GM18517 (cell line): ENCODE data around the gene TRAPPC11.
"Not testable (repeated sequence)": the region's sequence is repeated elsewhere in the genome, so short reads cannot be mapped to it uniquely, and the experiment has no call there.

Experiments
- ATAC-seq: cut with Tn5 transposase; IDR thresholded peaks from one replicate; pipeline ENCODE4 v1.9.1; 2021; ENCODE audit warnings: mild to moderate bottlenecking, moderate library complexity; ENCODE audit not compliant: unreplicated experiment

TRAPPC11 gene

DNA sequence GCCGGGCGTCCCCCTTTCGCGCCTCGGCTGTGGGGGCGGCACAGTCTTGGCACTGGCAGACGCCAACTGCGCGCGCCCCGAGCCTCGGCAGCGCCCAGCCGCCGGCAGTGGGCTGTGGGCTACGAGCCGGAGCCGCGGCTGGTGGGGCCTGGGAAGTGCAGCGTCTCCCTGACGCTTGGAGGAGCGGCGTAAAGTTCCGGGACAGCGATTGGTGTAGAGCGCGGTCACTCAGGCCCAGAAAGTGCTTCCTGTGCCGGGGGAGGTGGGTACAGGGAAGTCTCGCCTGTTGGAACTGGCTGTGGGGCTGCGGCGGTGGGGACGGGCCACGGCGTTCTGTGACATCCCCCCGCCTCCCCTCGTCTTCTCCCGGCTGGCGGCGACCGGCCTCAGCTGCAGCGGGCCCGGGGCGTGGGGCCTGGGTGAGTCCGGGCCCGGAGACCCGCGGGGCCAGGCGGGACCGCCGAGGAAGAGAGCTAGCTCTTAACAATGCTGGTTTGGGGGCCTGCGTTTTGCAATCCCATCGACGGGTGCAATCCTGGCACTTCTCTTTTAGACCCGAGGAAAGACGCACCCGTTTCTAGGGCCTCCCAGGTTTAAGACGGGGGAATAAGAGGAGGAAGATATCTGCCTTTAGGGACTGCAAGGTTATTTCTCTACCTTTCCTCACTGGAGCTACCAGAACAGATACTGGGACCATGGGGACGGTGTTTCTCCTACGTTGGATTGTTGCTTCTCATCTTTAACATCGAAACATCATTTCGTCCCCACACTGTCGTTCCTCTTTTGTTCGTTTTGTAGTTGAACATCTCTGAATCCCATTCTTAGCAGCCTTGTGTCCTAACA lies at the start of gene TRAPPC11, which contains the start of gene RWDD4:
TRAPPC11 (plus strand) TSS at position 265 of the 843 bp plus-strand sequence. CDS start 4,575 bp downstream, outside the sequence.
RWDD4 (minus strand) TSS at position 157 of the 843 bp plus-strand sequence. CDS start 233 bp downstream, outside the sequence.
- ATAC-seq, result peak; percentile 99

GRCh38 chr4:183610033-183610432 lies 49.1 kb upstream of the TRAPPC11 start:
- ATAC-seq, result no peak

GRCh38 chr4:183610613-183611012 lies 48.5 kb upstream of the TRAPPC11 start:
- ATAC-seq, result no peak

GRCh38 chr4:183611210-183611830 lies 47.8 kb upstream of the TRAPPC11 start:
- no peak for ATAC-seq

DNA sequence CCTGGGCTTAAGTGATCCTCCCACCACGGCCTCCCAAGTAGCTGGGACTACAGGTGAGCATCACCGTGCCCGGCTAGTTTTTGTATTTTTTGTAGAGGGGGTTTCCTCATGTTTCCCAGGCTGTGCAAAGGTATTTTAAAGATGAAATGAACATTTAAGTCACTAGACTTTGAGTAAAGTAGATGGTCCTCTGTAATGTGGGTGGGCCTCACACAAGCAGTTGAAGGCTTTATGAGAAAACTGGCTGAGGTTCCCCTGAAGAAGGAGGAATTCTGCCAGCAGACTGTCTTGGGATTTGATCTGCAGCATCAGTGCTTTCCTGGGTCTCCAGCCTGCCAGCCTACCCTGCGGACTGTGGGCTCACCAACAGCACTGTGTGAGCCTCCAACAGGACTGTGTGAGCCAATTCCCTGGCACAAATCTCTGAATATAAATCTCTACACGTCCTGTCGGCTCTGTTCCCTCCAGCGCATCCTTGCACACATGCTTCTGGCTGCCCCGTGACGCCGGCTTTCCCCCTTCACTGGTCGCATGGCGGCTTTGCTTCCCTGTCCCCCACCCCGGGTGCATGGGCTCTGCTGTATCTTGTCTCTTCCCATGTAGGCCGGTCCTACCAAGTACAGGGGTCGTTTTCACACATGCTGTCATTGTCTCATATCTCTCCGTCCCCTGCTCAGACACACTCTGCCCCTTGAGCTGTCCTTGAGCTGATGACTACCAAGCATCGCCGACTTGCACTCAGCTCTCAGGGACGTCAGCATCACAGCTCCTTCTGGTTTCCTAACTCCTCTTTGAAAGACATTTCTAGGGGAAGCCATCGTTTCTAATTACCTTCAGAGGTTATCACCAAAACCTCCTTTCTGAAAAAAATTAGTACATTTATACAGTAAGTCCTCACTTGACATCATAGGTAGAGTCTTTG lies 46.5 kb upstream of the TRAPPC11 start:
- no peak for ATAC-seq

DNA sequence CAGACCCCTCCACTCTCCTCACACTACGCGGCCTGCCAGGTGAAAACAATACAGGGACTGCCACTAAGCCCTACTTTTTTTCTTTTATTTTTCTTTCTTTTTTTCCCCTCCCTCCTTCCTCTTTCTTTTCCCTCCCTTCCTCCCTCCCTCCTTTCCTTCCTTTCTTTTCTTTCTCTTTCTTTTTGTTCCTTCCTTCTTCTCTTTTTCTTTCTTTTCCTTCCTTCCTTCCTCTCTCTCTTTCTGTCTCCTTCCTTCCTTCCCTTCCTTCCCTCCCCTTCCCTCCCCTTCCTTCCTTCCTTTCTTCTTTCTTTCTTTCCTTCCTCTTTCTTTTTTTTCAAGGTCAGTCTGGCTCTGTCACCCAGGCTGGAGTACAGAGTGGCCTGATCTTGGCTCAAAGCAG lies 42.0 kb upstream of the TRAPPC11 start:
- no peak for ATAC-seq

GRCh38 chr4:183618681-183619080 lies 40.4 kb upstream of the TRAPPC11 start:
- ATAC-seq, result no peak

GRCh38 chr4:183620421-183620820 lies 38.7 kb upstream of the TRAPPC11 start:
- ATAC-seq, result no peak

GRCh38 chr4:183621875-183622274 lies 37.2 kb upstream of the TRAPPC11 start:
- ATAC-seq, result no peak

DNA sequence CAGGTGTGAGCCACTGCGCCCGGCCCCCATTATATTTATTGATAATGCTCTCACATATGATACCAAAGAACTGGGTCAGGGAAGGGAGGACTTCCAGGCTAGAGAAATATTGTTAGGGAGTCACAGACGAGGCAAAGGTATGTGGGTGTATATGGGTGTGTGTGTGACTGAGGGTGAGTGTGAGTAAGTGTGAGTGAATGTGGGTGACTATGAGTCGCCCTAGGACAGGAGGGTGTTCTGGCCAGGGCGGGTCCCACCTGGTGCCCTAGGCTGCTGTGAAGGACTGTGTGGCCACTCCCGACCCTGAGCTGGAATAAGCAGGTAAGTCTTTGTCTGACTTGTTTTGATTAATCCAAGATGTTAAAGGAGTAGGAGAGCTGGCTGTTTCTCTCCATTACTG lies 34.5 kb upstream of the TRAPPC11 start:
- no peak for ATAC-seq

- no peak for ATAC-seq
These were observed 32.9 kb upstream of the TRAPPC11 start for GRCh38 chr4:183626168-183626567.

- not testable (repeated sequence) for ATAC-seq
These were observed 31.8 kb upstream of the TRAPPC11 start for GRCh38 chr4:183627286-183627685.

GRCh38 chr4:183627979-183628588 lies 31.0 kb upstream of the TRAPPC11 start:
- no peak for ATAC-seq

DNA sequence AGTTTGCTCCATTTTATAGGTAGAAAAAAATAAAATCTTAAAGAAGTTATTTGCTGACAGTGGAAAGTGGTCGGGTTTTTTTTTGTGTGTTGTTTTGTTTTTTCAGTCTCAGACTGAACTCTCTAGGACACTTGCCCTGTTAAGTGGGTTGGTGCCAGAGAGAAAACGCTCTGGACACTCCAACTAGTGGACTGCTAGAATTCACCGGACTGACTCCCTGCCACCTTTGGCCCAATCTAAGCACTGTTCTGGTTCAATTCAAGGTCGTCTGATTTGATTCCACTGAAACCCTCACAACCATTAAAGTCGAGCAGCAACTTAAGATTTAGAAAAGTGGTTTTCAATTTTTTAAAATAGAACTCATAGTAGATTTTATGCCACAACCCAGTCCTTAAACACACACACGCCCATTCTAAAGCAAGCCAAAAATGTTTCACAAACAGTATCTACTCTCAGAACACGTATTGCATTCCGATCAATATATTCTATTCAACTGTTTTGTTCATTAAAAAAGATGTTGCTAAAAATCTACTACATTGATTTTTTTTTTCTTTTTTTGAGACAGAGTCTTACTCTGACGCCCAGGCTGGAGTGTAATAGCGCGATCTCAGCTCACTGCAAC lies 27.4 kb upstream of the TRAPPC11 start:
- ATAC-seq, result no peak

GRCh38 chr4:183632689-183633088 lies 26.4 kb upstream of the TRAPPC11 start:
- ATAC-seq, result no peak

DNA sequence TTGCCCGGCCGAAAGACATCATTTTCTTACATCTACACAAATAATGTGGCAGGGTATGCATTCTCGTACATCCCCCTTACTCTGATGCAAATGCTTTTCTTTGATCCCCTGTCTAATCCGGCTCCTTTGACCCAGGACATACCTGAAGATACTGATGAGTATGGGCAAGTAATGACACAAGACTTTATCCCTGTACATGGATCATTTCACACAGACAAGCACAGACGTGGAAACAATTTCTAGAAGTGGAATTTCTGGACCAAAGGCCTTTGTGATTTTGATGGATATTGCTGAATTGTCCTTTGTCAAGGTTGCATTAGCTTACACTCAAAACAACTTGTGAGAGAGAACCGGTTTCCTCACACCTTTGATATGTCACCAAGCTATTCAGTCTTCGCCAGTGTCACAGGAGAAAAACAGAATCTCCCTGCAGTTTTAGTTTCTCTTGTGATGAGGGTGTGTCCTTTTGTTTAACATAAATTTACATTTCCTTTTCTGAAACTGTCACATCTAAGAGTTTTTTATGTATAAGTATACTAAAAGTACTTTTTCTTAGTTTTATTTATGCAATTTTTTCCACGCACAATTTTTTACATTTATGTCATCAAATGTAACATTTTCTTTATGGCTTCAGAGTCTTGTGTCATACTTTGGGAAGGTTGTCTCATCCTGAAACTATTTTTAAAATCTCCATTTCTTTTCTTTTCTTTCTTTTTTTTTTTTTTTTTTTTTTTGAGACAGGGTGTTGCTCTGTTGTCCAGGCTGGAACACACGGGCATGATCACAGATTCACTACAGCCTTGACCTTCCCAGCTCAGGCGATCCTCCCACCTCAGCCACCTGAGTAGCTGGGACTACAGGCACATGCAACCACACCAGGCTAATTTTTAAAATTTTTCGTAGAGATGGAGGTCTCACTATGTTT lies 25.4 kb upstream of the TRAPPC11 start:
- no peak for ATAC-seq

DNA sequence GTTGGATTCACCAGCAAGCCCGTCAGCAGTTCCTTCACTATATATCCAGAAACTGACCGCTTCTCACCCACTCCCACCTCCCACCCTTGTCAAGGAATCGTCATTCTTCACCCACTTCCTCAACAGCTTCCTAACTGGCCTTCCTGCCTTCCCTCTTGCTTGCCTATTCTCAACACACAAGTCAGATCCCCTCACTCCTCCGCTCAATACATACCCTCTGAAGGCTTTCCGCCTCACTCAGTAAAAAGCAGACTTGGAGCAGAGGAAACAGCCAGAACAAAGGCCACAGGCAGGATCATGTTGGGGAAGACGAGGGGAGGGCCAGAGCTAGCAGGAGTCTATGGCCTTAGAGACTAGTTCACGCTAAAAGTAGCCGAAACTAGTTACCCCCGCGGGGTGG lies 23.8 kb upstream of the TRAPPC11 start:
- no peak for ATAC-seq

- ATAC-seq, result no peak
These were observed 23.4 kb upstream of the TRAPPC11 start for GRCh38 chr4:183635741-183636140.

GRCh38 chr4:183636503-183636902 lies 22.6 kb upstream of the TRAPPC11 start:
- no peak for ATAC-seq
